Activated effector memory CD4-positive, alpha-beta T cell treated with anti-CD3 and anti-CD28 coated beads, Interleukin-2, amount 50 U/mL, for 16 hours (primary cell): ENCODE measurements around the gene C1orf226.

ENCODE experiments used
- DNase-seq: peaks from one replicate; pipeline ENCODE4 v3.0.0-alpha.2; 2020

C1orf226 gene

GRCh38 chr1:162385702-162386101, 4.2 kb downstream of the C1orf226 start:
- no peak for DNase-seq

GRCh38 chr1:162386292-162387225, 5.0 kb downstream of the C1orf226 start:
- no peak for DNase-seq

GRCh38 chr1:162387226-162388082, 5.9 kb downstream of the C1orf226 start:
- no peak for DNase-seq

GRCh38 chr1:162388083-162388594, 6.6 kb downstream of the C1orf226 start:
- no peak for DNase-seq

GRCh38 chr1:162388615-162389014, 7.1 kb downstream of the C1orf226 start:
- DNase-seq, result no peak

GRCh38 chr1:162389021-162389818, 7.7 kb downstream of the C1orf226 start:
- no peak for DNase-seq

GRCh38 chr1:162389971-162390370, 8.4 kb downstream of the C1orf226 start:
- no peak for DNase-seq

- DNase-seq, result no peak
Observed at GRCh38 chr1:162390396-162391185, 9.1 kb downstream of the C1orf226 start.

GRCh38 chr1:162391790-162392563, 10.4 kb downstream of the C1orf226 start:
- no peak for DNase-seq

- no peak for DNase-seq
Observed at GRCh38 chr1:162396201-162396906, 14.8 kb downstream of the C1orf226 start.

- no peak for DNase-seq
Observed at GRCh38 chr1:162397039-162397448, 15.5 kb downstream of the C1orf226 start.

- no peak for DNase-seq
Observed at GRCh38 chr1:162397943-162398560, 16.5 kb downstream of the C1orf226 start.

GRCh38 chr1:162398999-162399580, 17.6 kb downstream of the C1orf226 start:
- DNase-seq, result no peak

GRCh38 chr1:162400790-162401355, 19.3 kb downstream of the C1orf226 start:
- no peak for DNase-seq

GRCh38 chr1:162404550-162405160, 23.1 kb downstream of the C1orf226 start:
- no peak for DNase-seq

GRCh38 chr1:162405800-162406199, 24.3 kb downstream of the C1orf226 start:
- no peak for DNase-seq

- no peak for DNase-seq
Observed at GRCh38 chr1:162406811-162407210, 25.3 kb downstream of the C1orf226 start.

- DNase-seq, result no peak
Observed at GRCh38 chr1:162407539-162407938, 26.0 kb downstream of the C1orf226 start.

GRCh38 chr1:162412002-162412401, 30.5 kb downstream of the C1orf226 start, which contains the start of gene SH2D1B:
SH2D1B (minus strand) TSS chr1:162412136; CDS start chr1:162412016, 120 bp downstream.
- DNase-seq, result no peak
